HG03060 (cell line): ENCODE results near the gene CACNA2D3.

Experiments
- ATAC-seq: cut with Tn5 transposase; IDR thresholded peaks from one replicate; pipeline ENCODE4 v1.9.1; 2021; ENCODE audit warnings: low read depth, moderate number of reproducible peaks; ENCODE audit not compliant: unreplicated experiment

CACNA2D3 gene

GRCh38 chr3:54358969-54359694 is 236.8 kb downstream of the CACNA2D3 start:
- no peak for ATAC-seq

GRCh38 chr3:54360320-54360719 is 238.0 kb downstream of the CACNA2D3 start:
- ATAC-seq = no peak

- no peak for ATAC-seq
Observed at GRCh38 chr3:54361746-54362283, 239.5 kb downstream of the CACNA2D3 start.

GRCh38 chr3:54366007-54366750 is 243.8 kb downstream of the CACNA2D3 start:
- no peak for ATAC-seq

- no peak for ATAC-seq
Observed at GRCh38 chr3:54366839-54367238, 244.5 kb downstream of the CACNA2D3 start.

GRCh38 chr3:54372232-54372631 is 249.9 kb downstream of the CACNA2D3 start:
- no peak for ATAC-seq

GRCh38 chr3:54374214-54374852 is 252.0 kb downstream of the CACNA2D3 start:
- ATAC-seq = no peak

GRCh38 chr3:54376142-54376807 is 253.9 kb downstream of the CACNA2D3 start:
- ATAC-seq = no peak

GRCh38 chr3:54376939-54377578 is 254.7 kb downstream of the CACNA2D3 start:
- ATAC-seq = no peak

- ATAC-seq = no peak
Observed at GRCh38 chr3:54378184-54378583, 255.8 kb downstream of the CACNA2D3 start.

- ATAC-seq = no peak
Observed at GRCh38 chr3:54384279-54384678, 261.9 kb downstream of the CACNA2D3 start.

- ATAC-seq = no peak
Observed at GRCh38 chr3:54390582-54390981, 268.2 kb downstream of the CACNA2D3 start.

- no peak for ATAC-seq
Observed at GRCh38 chr3:54393150-54393549, 270.8 kb downstream of the CACNA2D3 start.

- ATAC-seq = no peak
Observed at GRCh38 chr3:54408328-54408727, 286.0 kb downstream of the CACNA2D3 start.

GRCh38 chr3:54421943-54422342 is 299.6 kb downstream of the CACNA2D3 start:
- ATAC-seq = no peak

GRCh38 chr3:54424292-54424691 is 301.9 kb downstream of the CACNA2D3 start:
- no peak for ATAC-seq

- ATAC-seq = no peak
Observed at GRCh38 chr3:54426381-54426780, 304.0 kb downstream of the CACNA2D3 start.

GRCh38 chr3:54427501-54427900 is 305.1 kb downstream of the CACNA2D3 start:
- ATAC-seq = no peak

GRCh38 chr3:54427941-54428871 is 305.9 kb downstream of the CACNA2D3 start:
- no peak for ATAC-seq
